Measurements from ENCODE around the gene NECTIN1.

The NECTIN1 gene

GRCh38 chr11:119625206-119625978, 103.6 kb downstream of the NECTIN1 start:
- H3K4me3 ChIP-seq (ENCODE audit: low read depth, low read length), result no peak overlapping the region
- TF ChIP-seq, protein P1, sequence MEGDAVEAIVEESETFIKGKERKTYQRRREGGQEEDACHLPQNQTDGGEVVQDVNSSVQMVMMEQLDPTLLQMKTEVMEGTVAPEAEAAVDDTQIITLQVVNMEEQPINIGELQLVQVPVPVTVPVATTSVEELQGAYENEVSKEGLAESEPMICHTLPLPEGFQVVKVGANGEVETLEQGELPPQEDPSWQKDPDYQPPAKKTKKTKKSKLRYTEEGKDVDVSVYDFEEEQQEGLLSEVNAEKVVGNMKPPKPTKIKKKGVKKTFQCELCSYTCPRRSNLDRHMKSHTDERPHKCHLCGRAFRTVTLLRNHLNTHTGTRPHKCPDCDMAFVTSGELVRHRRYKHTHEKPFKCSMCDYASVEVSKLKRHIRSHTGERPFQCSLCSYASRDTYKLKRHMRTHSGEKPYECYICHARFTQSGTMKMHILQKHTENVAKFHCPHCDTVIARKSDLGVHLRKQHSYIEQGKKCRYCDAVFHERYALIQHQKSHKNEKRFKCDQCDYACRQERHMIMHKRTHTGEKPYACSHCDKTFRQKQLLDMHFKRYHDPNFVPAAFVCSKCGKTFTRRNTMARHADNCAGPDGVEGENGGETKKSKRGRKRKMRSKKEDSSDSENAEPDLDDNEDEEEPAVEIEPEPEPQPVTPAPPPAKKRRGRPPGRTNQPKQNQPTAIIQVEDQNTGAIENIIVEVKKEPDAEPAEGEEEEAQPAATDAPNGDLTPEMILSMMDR (IDR thresholded peaks at IDR 0.05; ENCODE audit: insufficient read depth, low read depth, low read length, missing control alignments), result no peak
- no peak for DNase-seq (ENCODE audit: low read depth)

- no peak for DNase-seq (ENCODE audit: low read depth)
- H3K4me3 ChIP-seq (ENCODE audit: low read depth, low read length), result no peak overlapping the region
- TF ChIP-seq, protein P1 (IDR thresholded peaks at IDR 0.05; ENCODE audit: insufficient read depth, low read depth, low read length, missing control alignments), result no peak
Observed at GRCh38 chr11:119624629-119625028, 104.4 kb downstream of the NECTIN1 start.

- no peak overlapping the region for H3K4me3 ChIP-seq (ENCODE audit: low read depth, low read length)
- DNase-seq (ENCODE audit: low read depth), result no peak
- TF ChIP-seq, protein P1 (IDR thresholded peaks at IDR 0.05; ENCODE audit: insufficient read depth, low read depth, low read length, missing control alignments), result peak; percentile 62
Observed at GRCh38 chr11:119624102-119624615, 104.8 kb downstream of the NECTIN1 start.

DNA sequence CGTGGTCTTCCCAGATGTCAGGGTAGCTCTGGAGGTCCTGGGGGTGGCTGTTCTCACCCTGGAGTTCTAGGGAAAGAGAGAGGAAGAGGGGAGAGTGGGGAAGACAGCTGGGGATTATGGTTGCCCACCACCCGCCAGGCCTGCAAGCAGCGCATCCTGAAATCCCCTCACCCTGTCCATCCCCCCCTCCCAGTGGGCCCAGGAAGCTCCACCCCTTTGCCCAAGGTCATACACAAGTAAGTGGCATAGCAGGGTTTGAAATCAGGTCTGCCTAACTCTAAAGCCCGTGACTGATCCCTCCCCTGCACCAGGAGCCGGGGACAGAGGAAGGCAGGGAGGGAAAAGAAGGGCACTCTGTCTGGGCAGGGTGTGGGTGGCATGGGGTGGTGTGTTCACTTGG, 105.3 kb downstream of the NECTIN1 start:
- no peak for DNase-seq (ENCODE audit: low read depth)
- H3K4me3 ChIP-seq (ENCODE audit: low read depth, low read length), result no peak overlapping the region
- TF ChIP-seq, protein P1 (IDR thresholded peaks at IDR 0.05; ENCODE audit: insufficient read depth, low read depth, low read length, missing control alignments), result no peak

DNA sequence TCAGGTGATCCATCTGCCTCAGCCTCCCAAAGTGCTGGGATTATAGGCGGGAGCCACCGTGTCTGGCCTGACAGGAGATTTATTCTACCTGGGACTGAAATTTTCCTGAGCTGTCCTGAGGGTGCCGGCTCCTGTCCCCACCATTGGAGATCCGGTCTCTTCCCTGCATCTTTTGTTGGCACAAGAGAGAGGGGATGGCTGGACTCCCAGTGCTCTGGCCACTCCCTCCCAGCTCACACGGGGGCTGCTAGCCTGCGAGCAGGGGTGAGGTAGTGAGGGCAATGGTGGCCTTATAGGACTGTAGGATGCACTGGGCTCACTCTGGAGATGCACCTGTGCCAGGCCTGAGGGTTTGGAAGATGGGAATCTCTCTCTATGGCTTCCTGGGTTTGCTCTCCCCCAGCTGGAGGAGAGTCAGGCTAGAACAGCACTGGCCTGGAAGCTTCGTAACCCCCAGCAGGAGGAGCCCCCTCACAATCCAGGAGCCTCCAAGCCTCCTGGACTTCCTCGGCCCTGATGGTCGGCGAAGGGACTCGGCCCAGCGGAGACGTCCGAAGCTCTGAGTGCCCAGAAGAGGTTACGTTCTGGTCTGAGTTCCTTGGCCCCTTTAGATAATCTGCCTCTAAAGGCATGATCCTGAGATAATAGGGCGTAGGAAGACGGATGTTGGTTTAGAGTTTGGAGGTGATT, 106.4 kb downstream of the NECTIN1 start:
- H3K4me3 ChIP-seq (ENCODE audit: low read depth, low read length), result no peak overlapping the region
- no peak for DNase-seq (ENCODE audit: low read depth)
- TF ChIP-seq, protein P1 (IDR thresholded peaks at IDR 0.05; ENCODE audit: insufficient read depth, low read depth, low read length, missing control alignments), result no peak

GRCh38 chr11:119619665-119620064, 109.3 kb downstream of the NECTIN1 start:
- DNase-seq (ENCODE audit: low read depth), result peak; percentile 9

More at GRCh38 chr11:119619665-119620064, 109.3 kb downstream of the NECTIN1 start:
- no peak overlapping the region for H3K4me3 ChIP-seq (ENCODE audit: low read depth, low read length)
- TF ChIP-seq, protein P1 (IDR thresholded peaks at IDR 0.05; ENCODE audit: insufficient read depth, low read depth, low read length, missing control alignments), result no peak

Data from GM12865 (cell line).